Immature natural killer cell (primary cell): ENCODE results near the gene RGS11. TPM values are rescaled to one million over a fixed set of nuclear protein-coding genes. Genes with fewer than 3 reads are reported as not detected.

Experiments
- DNase-seq, 3 donors: peaks; one replicate each; pipeline ENCODE4 v3.0.0; 2022; ENCODE audit warnings: mixed read lengths in 1 of 3
- H3K27ac Mint-ChIP-seq, 6 donors: one replicate each; pipeline ENCODE4 v1.8.0; 2020; ENCODE audit warnings: mixed read lengths in 6 of 6, mild to moderate bottlenecking in 5 of 6, inconsistent platforms in 4 of 6, moderate library complexity in 3 of 6
- H3K27me3 Mint-ChIP-seq, 3 donors: one replicate each; pipeline ENCODE4 v1.8.0; 2020 to 2021; ENCODE audit warnings: low read depth in 3 of 3, mild to moderate bottlenecking in 3 of 3, mixed read lengths in 3 of 3, moderate library complexity in 3 of 3, inconsistent platforms in 1 of 3
- H3K36me3 Mint-ChIP-seq, 3 donors: one replicate each; pipeline ENCODE4 v1.8.0; 2020; ENCODE audit warnings: mixed read lengths in 3 of 3, inconsistent platforms in 2 of 3, mild to moderate bottlenecking in 2 of 3
- H3K4me1 Mint-ChIP-seq, 2 donors: one replicate each; pipeline ENCODE4 v1.8.0; 2020; ENCODE audit warnings: inconsistent platforms in 2 of 2, mild to moderate bottlenecking in 2 of 2, mixed read lengths in 2 of 2, moderate library complexity in 1 of 2
- H3K4me3 Mint-ChIP-seq, 5 donors: one replicate each; pipeline ENCODE4 v1.8.0; 2020; ENCODE audit warnings: mild to moderate bottlenecking in 5 of 5, mixed read lengths in 5 of 5, inconsistent platforms in 3 of 5, moderate library complexity in 3 of 5
- H3K9me3 Mint-ChIP-seq, 6 donors: one replicate each; pipeline ENCODE4 v1.8.0; 2020; ENCODE audit warnings: mild to moderate bottlenecking in 6 of 6, mixed read lengths in 6 of 6, inconsistent platforms in 4 of 6, moderate library complexity in 3 of 6
- polyA plus RNA-seq, 3 donors: library from polyadenylated mRNA; unstranded; fragments of 300-500 nt; fragmentation: Illumina TruSeq; gene quantifications; one replicate each; pipeline ENCODE4 v1.2.3, GENCODE V29; 2021

The RGS11 gene
- polyA plus RNA-seq, 3 donors from 2014 or later = not detected

GRCh38 chr16:309476-309875 is 33.7 kb upstream of the RGS11 start:
- Mint-ChIP-seq H3K36me3 (peaks cover 6 to 23% (median 9%) of the 10 kb centered on the region in 3 donors), H3K4me1 (peaks cover 68 to 70% of the 10 kb centered on the region in 2 donors)

GRCh38 chr16:307691-308312 is 32.1 kb upstream of the RGS11 start:
- H3K27me3 Mint-ChIP-seq = peaks cover 18 to 30% (median 23%) of the 10 kb centered on the region in 3 donors
- H3K4me1 Mint-ChIP-seq = peaks cover 69 to 70% of the 10 kb centered on the region in 2 donors
- peak; percentile 84 to 86 (median 85) for DNase-seq
- H3K36me3 Mint-ChIP-seq = peaks cover 9 to 19% (median 13%) of the 10 kb centered on the region in 3 donors
- peak overlapping the region; percentile 88 to 99 (median 96) for H3K27ac Mint-ChIP-seq
- H3K4me3 Mint-ChIP-seq = peak overlapping the region; percentile 48 to 80 (median 71)
- H3K9me3 Mint-ChIP-seq = no peaks in the 10 kb centered on the region

More at GRCh38 chr16:309476-309875, 33.7 kb upstream of the RGS11 start:
- peak in 2 of 3 donors; percentile 31 to 48 for DNase-seq
- H3K9me3 Mint-ChIP-seq = no peaks in the 10 kb centered on the region
- peak overlapping the region; percentile 88 to 99 (median 96) for H3K27ac Mint-ChIP-seq
- H3K4me3 Mint-ChIP-seq = peak overlapping the region; percentile 48 to 80 (median 71)
- peaks cover 16 to 30% (median 23%) of the 10 kb centered on the region in 3 donors for H3K27me3 Mint-ChIP-seq

GRCh38 chr16:306911-307370 is 31.2 kb upstream of the RGS11 start:
- Mint-ChIP-seq H3K36me3 (peaks cover 9 to 13% (median 12%) of the 10 kb centered on the region in 3 donors), H3K4me1 (peaks cover 61 to 64% of the 10 kb centered on the region in 2 donors), H3K4me3 (peak overlapping the region; percentile 65 to 80 (median 71)), H3K27ac (peak overlapping the region; percentile 88 to 99 (median 96)), H3K9me3 (no peaks in the 10 kb centered on the region), H3K27me3 (peaks cover 18 to 32% (median 23%) of the 10 kb centered on the region in 3 donors)
- DNase-seq = no peak

- peaks cover 60 to 61% of the 10 kb centered on the region in 2 donors for H3K4me1 Mint-ChIP-seq
- H3K27ac Mint-ChIP-seq = peak overlapping the region; percentile 66 to 91 (median 82)
- H3K4me3 Mint-ChIP-seq = peak overlapping the region; percentile 52 to 66 (median 58)
- no peaks in the 10 kb centered on the region for H3K9me3 Mint-ChIP-seq
- H3K27me3 Mint-ChIP-seq = peaks cover 18 to 32% (median 23%) of the 10 kb centered on the region in 3 donors
- no peak for DNase-seq
- H3K36me3 Mint-ChIP-seq = peaks cover 9 to 13% (median 12%) of the 10 kb centered on the region in 3 donors
Measured at GRCh38 chr16:305916-306626, 30.3 kb upstream of the RGS11 start.

- DNase-seq = peak; percentile 48 to 58 (median 50)
- peak overlapping the region in 3 of 6 donors; percentile 3 to 70 (median 19) for H3K27ac Mint-ChIP-seq
- peaks cover 48 to 50% of the 10 kb centered on the region in 2 donors for H3K4me1 Mint-ChIP-seq
- H3K36me3 Mint-ChIP-seq = peaks cover 9 to 13% (median 12%) of the 10 kb centered on the region in 3 donors
- no peaks in the 10 kb centered on the region for H3K9me3 Mint-ChIP-seq
- H3K27me3 Mint-ChIP-seq = peaks cover 17 to 26% (median 19%) of the 10 kb centered on the region in 3 donors
- peak overlapping the region in 3 of 5 donors; percentile 17 to 46 (median 30) for H3K4me3 Mint-ChIP-seq
Measured at GRCh38 chr16:303760-304505, 28.2 kb upstream of the RGS11 start.

- H3K4me3 Mint-ChIP-seq = no peak overlapping the region
- no peak for DNase-seq
- no peaks in the 10 kb centered on the region for H3K9me3 Mint-ChIP-seq
- H3K27me3 Mint-ChIP-seq = peaks cover 2 to 9% (median 3%) of the 10 kb centered on the region in 3 donors
- H3K27ac Mint-ChIP-seq = no peak overlapping the region
- H3K36me3 Mint-ChIP-seq = peaks cover 9 to 13% (median 12%) of the 10 kb centered on the region in 3 donors
- peaks cover 28 to 30% of the 10 kb centered on the region in 2 donors for H3K4me1 Mint-ChIP-seq
Measured at GRCh38 chr16:301950-302349, 26.2 kb upstream of the RGS11 start.

GRCh38 chr16:301235-301634 is 25.5 kb upstream of the RGS11 start:
- Mint-ChIP-seq H3K9me3 (no peaks in the 10 kb centered on the region), H3K36me3 (peaks cover 8 to 11% (median 9%) of the 10 kb centered on the region in 3 donors), H3K27me3 (peaks cover 2 to 10% (median 3%) of the 10 kb centered on the region in 3 donors), H3K4me3 (no peak overlapping the region), H3K27ac (peak overlapping the region in 1 of 6 donors; percentile 40), H3K4me1 (peaks cover 21 to 23% of the 10 kb centered on the region in 2 donors)
- no peak for DNase-seq

GRCh38 chr16:297832-298231 is 22.1 kb upstream of the RGS11 start:
- Mint-ChIP-seq H3K4me3 (no peak overlapping the region), H3K27me3 (peaks cover 0 to 8% (median 0%) of the 10 kb centered on the region in 3 donors), H3K4me1 (peaks cover under 1 to 3% of the 10 kb centered on the region in 2 donors), H3K9me3 (no peaks in the 10 kb centered on the region), H3K36me3 (no peaks in the 10 kb centered on the region), H3K27ac (no peak overlapping the region)
- no peak for DNase-seq

GRCh38 chr16:296806-297510 is 21.2 kb upstream of the RGS11 start:
- DNase-seq = no peak
- Mint-ChIP-seq H3K36me3 (peaks cover 0 to 3% (median 0%) of the 10 kb centered on the region in 3 donors), H3K4me1 (peaks cover 0 to 2% of the 10 kb centered on the region in 2 donors), H3K4me3 (no peak overlapping the region), H3K9me3 (no peaks in the 10 kb centered on the region), H3K27me3 (peaks cover 0 to 8% (median 2%) of the 10 kb centered on the region in 3 donors), H3K27ac (peak overlapping the region in 2 of 6 donors; percentile 51 to 70)

GRCh38 chr16:296276-296675 is 20.5 kb upstream of the RGS11 start:
- DNase-seq = no peak
- H3K36me3 Mint-ChIP-seq = peaks cover 0 to 8% (median 0%) of the 10 kb centered on the region in 3 donors
- H3K27me3 Mint-ChIP-seq = peaks cover 0 to 11% (median 3%) of the 10 kb centered on the region in 3 donors
- peaks cover 0 to 3% of the 10 kb centered on the region in 2 donors for H3K4me1 Mint-ChIP-seq
- H3K9me3 Mint-ChIP-seq = no peaks in the 10 kb centered on the region
- no peak overlapping the region for H3K27ac Mint-ChIP-seq
- H3K4me3 Mint-ChIP-seq = no peak overlapping the region

- Mint-ChIP-seq H3K9me3 (no peaks in the 10 kb centered on the region), H3K4me1 (peaks cover 0 to 1% of the 10 kb centered on the region in 2 donors), H3K27me3 (peaks cover 0 to 11% (median 3%) of the 10 kb centered on the region in 3 donors), H3K27ac (peak overlapping the region in 1 of 6 donors; percentile 46), H3K4me3 (no peak overlapping the region), H3K36me3 (peaks cover 0 to 8% (median 0%) of the 10 kb centered on the region in 3 donors)
- DNase-seq = no peak
Measured at GRCh38 chr16:293043-293775, 17.5 kb upstream of the RGS11 start.

GRCh38 chr16:291539-291938 is 15.8 kb upstream of the RGS11 start:
- no peak for DNase-seq

More at GRCh38 chr16:291539-291938, 15.8 kb upstream of the RGS11 start:
- Mint-ChIP-seq H3K4me1 (peaks cover 0 to 2% of the 10 kb centered on the region in 2 donors), H3K9me3 (no peaks in the 10 kb centered on the region), H3K27me3 (peaks cover 0 to 14% (median 7%) of the 10 kb centered on the region in 3 donors), H3K36me3 (peaks cover 0 to 13% (median 4%) of the 10 kb centered on the region in 3 donors), H3K27ac (peak overlapping the region in 1 of 6 donors; percentile 55), H3K4me3 (no peak overlapping the region)
